ENCODE measurements around the gene RGS13.

RGS13 gene

GRCh38 chr1:192627901-192628300, 8.0 kb upstream of the RGS13 start:
- no peak for DNase-seq

GRCh38 chr1:192628396-192629057, 7.4 kb upstream of the RGS13 start:
- DNase-seq = no peak

- no peak for DNase-seq
These were observed 6.3 kb upstream of the RGS13 start for GRCh38 chr1:192629612-192630011.

- DNase-seq = no peak
These were observed 5.2 kb upstream of the RGS13 start for GRCh38 chr1:192630521-192631287.

- no peak for DNase-seq
These were observed 4.2 kb upstream of the RGS13 start for GRCh38 chr1:192631749-192632148.

- DNase-seq = no peak
These were observed 3.8 kb upstream of the RGS13 start for GRCh38 chr1:192632188-192632587.

- no peak for DNase-seq
These were observed 3.1 kb upstream of the RGS13 start for GRCh38 chr1:192632641-192633532.

GRCh38 chr1:192633533-192634253, 2.3 kb upstream of the RGS13 start:
- no peak for DNase-seq

GRCh38 chr1:192635041-192635440, 906 bp upstream of the RGS13 start:
- DNase-seq = no peak

GRCh38 chr1:192639607-192640368, 3.8 kb downstream of the RGS13 start:
- DNase-seq = peak; percentile 5

- no peak for DNase-seq
These were observed 16.2 kb downstream of the RGS13 start for GRCh38 chr1:192652159-192652558.

- DNase-seq = no peak
These were observed 18.2 kb downstream of the RGS13 start for GRCh38 chr1:192654120-192654519.

- DNase-seq = peak; percentile 33
These were observed 18.8 kb downstream of the RGS13 start for GRCh38 chr1:192654591-192655251.

GRCh38 chr1:192657760-192658159, 21.8 kb downstream of the RGS13 start:
- no peak for DNase-seq

GRCh38 chr1:192658255-192658654, 22.3 kb downstream of the RGS13 start:
- DNase-seq = no peak

- DNase-seq = no peak
These were observed 24.7 kb downstream of the RGS13 start for GRCh38 chr1:192660613-192661012.

- no peak for DNase-seq
These were observed 32.5 kb downstream of the RGS13 start for GRCh38 chr1:192668409-192668983.

GRCh38 chr1:192669174-192669573, 33.2 kb downstream of the RGS13 start:
- DNase-seq = no peak

- DNase-seq = no peak
These were observed 39.8 kb downstream of the RGS13 start for GRCh38 chr1:192675716-192676115.

GRCh38 chr1:192678099-192678498, 42.2 kb downstream of the RGS13 start:
- no peak for DNase-seq

- no peak for DNase-seq
These were observed 46.4 kb downstream of the RGS13 start for GRCh38 chr1:192682335-192682734.
